Nephron progenitor cell (in vitro differentiated cells): ENCODE results near the gene TP73.

ENCODE experiments used
- DNase-seq: peaks from one replicate; pipeline ENCODE4 v3.0.0; 2021
- H3K27ac Mint-ChIP-seq: 2 replicates; pipeline ENCODE4 v1.8.0; 2021; ENCODE audit warnings: mild to moderate bottlenecking, moderate library complexity, mixed read lengths
- H3K27me3 Mint-ChIP-seq: 2 replicates; pipeline ENCODE4 v1.8.0; 2021; ENCODE audit warnings: mild to moderate bottlenecking, low read depth, mixed read lengths; ENCODE audit not compliant: poor library complexity
- H3K36me3 Mint-ChIP-seq: 2 replicates; pipeline ENCODE4 v1.8.0; 2021; ENCODE audit warnings: low read depth, mixed read lengths
- H3K4me1 Mint-ChIP-seq: 2 replicates; pipeline ENCODE4 v1.8.0; 2021; ENCODE audit warnings: mixed read lengths
- H3K4me3 Mint-ChIP-seq: 2 replicates; pipeline ENCODE4 v1.8.0; 2021; ENCODE audit warnings: mild to moderate bottlenecking, moderate library complexity, mixed read lengths
- H3K9me3 Mint-ChIP-seq: 2 replicates; pipeline ENCODE4 v1.8.0; 2021; ENCODE audit warnings: mild to moderate bottlenecking, moderate library complexity, mixed read lengths
- CTCF ChIP-seq: fragments of 200-600 bp; sonication (generic); IDR thresholded peaks from 2 replicates; pipeline ENCODE4 v1.5.0; 2021; ENCODE audit warnings: antibody characterized with exemption

The TP73 gene

GRCh38 chr1:3681898-3682806 lies 29.8 kb downstream of the TP73 start:
- Mint-ChIP-seq H3K4me1 (peaks cover 24% of the 10 kb centered on the region), H3K27me3 (peaks cover 42% of the 10 kb centered on the region), H3K36me3 (no peaks in the 10 kb centered on the region), H3K4me3 (no peak overlapping the region), H3K27ac (no peak overlapping the region), H3K9me3 (no peaks in the 10 kb centered on the region)
- no peak for DNase-seq
- TF ChIP-seq CTCF, result no peak

- H3K4me1 Mint-ChIP-seq, result peaks cover 26% of the 10 kb centered on the region
- no peaks in the 10 kb centered on the region for H3K9me3 Mint-ChIP-seq
- H3K27ac Mint-ChIP-seq, result no peak overlapping the region
- H3K4me3 Mint-ChIP-seq, result peak overlapping the region; percentile 26
- no peaks in the 10 kb centered on the region for H3K36me3 Mint-ChIP-seq
- no peak for TF ChIP-seq CTCF
- no peak for DNase-seq
- H3K27me3 Mint-ChIP-seq, result peaks cover 32% of the 10 kb centered on the region
Observed at GRCh38 chr1:3683197-3683596, 30.9 kb downstream of the TP73 start.

GRCh38 chr1:3683992-3684391 lies 31.7 kb downstream of the TP73 start:
- H3K4me1 Mint-ChIP-seq, result peaks cover 31% of the 10 kb centered on the region
- H3K4me3 Mint-ChIP-seq, result no peak overlapping the region
- TF ChIP-seq CTCF, result no peak
- no peak overlapping the region for H3K27ac Mint-ChIP-seq
- no peaks in the 10 kb centered on the region for H3K9me3 Mint-ChIP-seq
- DNase-seq, result peak; percentile 91
- peaks cover 32% of the 10 kb centered on the region for H3K27me3 Mint-ChIP-seq
- H3K36me3 Mint-ChIP-seq, result no peaks in the 10 kb centered on the region

- TF ChIP-seq CTCF, result no peak
- Mint-ChIP-seq H3K4me3 (no peak overlapping the region), H3K9me3 (no peaks in the 10 kb centered on the region), H3K27me3 (peaks cover 22% of the 10 kb centered on the region), H3K36me3 (no peaks in the 10 kb centered on the region), H3K27ac (no peak overlapping the region), H3K4me1 (peaks cover 23% of the 10 kb centered on the region)
- no peak for DNase-seq
Observed at GRCh38 chr1:3685222-3685621, 32.9 kb downstream of the TP73 start.

- no peaks in the 10 kb centered on the region for H3K9me3 Mint-ChIP-seq
- no peaks in the 10 kb centered on the region for H3K36me3 Mint-ChIP-seq
- H3K27ac Mint-ChIP-seq, result no peak overlapping the region
- H3K27me3 Mint-ChIP-seq, result peaks cover 22% of the 10 kb centered on the region
- no peak for DNase-seq
- H3K4me3 Mint-ChIP-seq, result no peak overlapping the region
- TF ChIP-seq CTCF, result no peak
- peaks cover 18% of the 10 kb centered on the region for H3K4me1 Mint-ChIP-seq
Observed at GRCh38 chr1:3685906-3686305, 33.6 kb downstream of the TP73 start.

- Mint-ChIP-seq H3K36me3 (no peaks in the 10 kb centered on the region), H3K27ac (no peak overlapping the region), H3K4me3 (no peak overlapping the region), H3K4me1 (peaks cover 16% of the 10 kb centered on the region), H3K27me3 (peaks cover 22% of the 10 kb centered on the region), H3K9me3 (peaks cover 3% of the 10 kb centered on the region)
- no peak for DNase-seq
- no peak for TF ChIP-seq CTCF
Observed at GRCh38 chr1:3687504-3687903, 35.2 kb downstream of the TP73 start.
